GM18909 (cell line): ENCODE results near the gene GLRA3.
A peak's percentile ranks its signal among the peaks of the same experiment; 100 is the strongest.

Experiments used
- ATAC-seq: cut with Tn5 transposase; IDR thresholded peaks from one replicate; pipeline ENCODE4 v1.9.1; 2021; ENCODE audit warnings: mild to moderate bottlenecking; ENCODE audit not compliant: unreplicated experiment, poor library complexity

The GLRA3 gene

GRCh38 chr4:174611792-174612191, 217.3 kb downstream of the GLRA3 start:
- ATAC-seq: no peak

GRCh38 chr4:174607792-174608191, 221.3 kb downstream of the GLRA3 start:
- no peak for ATAC-seq

- no peak for ATAC-seq
These were observed 224.8 kb downstream of the GLRA3 start for GRCh38 chr4:174604198-174604597.

- no peak for ATAC-seq
These were observed 228.7 kb downstream of the GLRA3 start for GRCh38 chr4:174600391-174600790.

- no peak for ATAC-seq
These were observed 230.2 kb downstream of the GLRA3 start for GRCh38 chr4:174598800-174599199.

- ATAC-seq: no peak
These were observed 232.5 kb downstream of the GLRA3 start for GRCh38 chr4:174596513-174596912.

GRCh38 chr4:174595141-174595929, 233.7 kb downstream of the GLRA3 start:
- no peak for ATAC-seq

GRCh38 chr4:174593701-174594100, 235.3 kb downstream of the GLRA3 start:
- no peak for ATAC-seq

- no peak for ATAC-seq
These were observed 236.1 kb downstream of the GLRA3 start for GRCh38 chr4:174592985-174593335.

GRCh38 chr4:174592256-174592984, 236.6 kb downstream of the GLRA3 start:
- ATAC-seq: no peak

GRCh38 chr4:174591243-174592021, 237.6 kb downstream of the GLRA3 start:
- ATAC-seq: peak; percentile 96

GRCh38 chr4:174590336-174590735, 238.7 kb downstream of the GLRA3 start:
- no peak for ATAC-seq
